Liver (tissue), 3 donors: Measurements from ENCODE around the gene TNXB.

ENCODE experiments used
- CTCF ChIP-seq: fragments of 150-350 bp; IDR thresholded peaks from 2 replicates; pipeline ENCODE4 v1.5.1; 2017; ENCODE audit warnings: improper control_type of control experiment, low read depth, low read length; ENCODE audit not compliant: missing input control
- EGR1 ChIP-seq, 2 donors: IDR thresholded peaks; 2 replicates each; pipeline ENCODE4 v1.6.1; 2016 to 2018; ENCODE audit warnings: antibody characterized with exemption in 2 of 2, low read depth in 2 of 2
- FOXA1 ChIP-seq: IDR thresholded peaks from 2 replicates; pipeline ENCODE4 v1.6.1; 2016; ENCODE audit warnings: antibody characterized with exemption
- REST ChIP-seq: IDR thresholded peaks from 2 replicates; pipeline ENCODE4 v1.6.1; 2016; ENCODE audit warnings: antibody characterized with exemption, mild to moderate bottlenecking
- TAF1 ChIP-seq: conservative IDR thresholded peaks from 2 replicates; pipeline ENCODE4 v1.6.1; 2016; ENCODE audit warnings: antibody characterized with exemption, mild to moderate bottlenecking
- YY1 ChIP-seq: IDR thresholded peaks from 2 replicates; pipeline ENCODE4 v1.6.1; 2016; ENCODE audit warnings: antibody characterized with exemption, mild to moderate bottlenecking
- donor health status: healthy.
- donor health status: healthy.

DNA sequence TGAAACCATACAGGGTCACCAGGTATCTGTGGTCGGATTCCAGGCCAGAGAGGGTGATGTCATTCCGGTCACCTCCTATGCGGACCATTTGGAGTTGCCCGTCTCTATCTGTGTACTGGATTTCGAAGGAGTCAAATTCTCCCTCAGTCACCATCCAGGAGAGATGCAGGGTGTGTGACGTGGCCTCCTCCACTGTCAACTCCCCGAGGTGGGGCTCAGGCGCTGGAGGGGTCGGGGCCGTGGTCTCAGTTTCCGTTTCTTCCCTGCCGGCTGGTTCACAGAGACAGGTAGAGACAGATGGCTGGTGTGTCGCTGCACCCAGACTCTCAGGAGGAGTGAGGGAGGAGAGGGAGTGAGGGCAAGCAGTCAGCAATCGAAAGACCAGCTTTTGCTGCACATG, 40.3 kb downstream of the TNXB start:
- TF ChIP-seq CTCF (no peak), EGR1 (IDR thresholded peaks at IDR 0.05; ENCODE audit: low read depth in 2 of 2) (no peak), FOXA1 (no peak), TAF1 (no peak), REST (no peak), YY1 (no peak)
